ENCODE measurements around the gene TMPRSS2.

DNA sequence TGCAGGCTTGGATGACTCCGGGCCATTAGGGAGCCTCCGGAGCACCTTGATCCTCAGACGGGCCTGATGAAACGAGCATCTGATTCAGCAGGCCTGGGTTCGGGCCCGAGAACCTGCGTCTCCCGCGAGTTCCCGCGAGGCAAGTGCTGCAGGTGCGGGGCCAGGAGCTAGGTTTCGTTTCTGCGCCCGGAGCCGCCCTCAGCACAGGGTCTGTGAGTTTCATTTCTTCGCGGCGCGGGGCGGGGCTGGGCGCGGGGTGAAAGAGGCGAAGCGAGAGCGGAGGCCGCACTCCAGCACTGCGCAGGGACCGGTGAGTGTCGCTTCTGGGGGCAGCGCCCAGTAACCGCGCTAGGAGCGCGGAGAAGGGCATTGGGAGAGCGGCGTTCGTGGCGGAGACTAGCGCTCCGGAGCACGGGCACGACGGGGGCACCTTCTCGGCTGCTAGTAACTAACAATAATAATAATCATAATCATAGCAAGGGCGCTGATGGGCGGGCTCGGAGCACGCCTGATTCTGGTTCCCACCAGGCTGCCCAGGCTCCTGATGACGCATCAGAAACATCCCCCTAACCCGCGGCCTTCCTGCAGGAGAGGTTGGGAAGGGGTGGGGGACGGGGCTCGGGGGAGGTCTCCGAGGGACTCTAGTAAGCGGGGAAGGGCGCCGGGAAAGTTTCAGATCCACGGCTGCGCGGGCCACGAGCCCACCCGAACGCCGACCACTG is 81.8 kb downstream of the TMPRSS2 start, which contains the start of gene MX1:
- TF ChIP-seq ZNF335 (tag by site-specific recombination; conservative IDR thresholded peaks at IDR 0.05) (no peak), CTCF (tag by site-specific recombination; IDR thresholded peaks at IDR 0.05) (no peak), ZNF121 (tag by site-specific recombination; IDR thresholded peaks at IDR 0.05) (no peak), ZNF449 (tag by site-specific recombination; IDR thresholded peaks at IDR 0.05) (no peak), YY1 (tag by site-specific recombination; IDR thresholded peaks at IDR 0.05) (no peak)

Measured in HEK293 (cell line).